Tibial nerve (tissue), 4 donors: ENCODE results near the gene KIF22. TPM values are rescaled to one million over a fixed set of nuclear protein-coding genes. Genes with fewer than 3 reads are reported as not detected.
A peak's percentile ranks its signal among the peaks of the same experiment; 100 is the strongest.
"Not testable (repeated sequence)": the region's sequence is repeated elsewhere in the genome, so short reads cannot be mapped to it uniquely, and the experiment has no call there.

Experiments
- DNase-seq, 2 donors: peaks; one replicate each; pipeline ENCODE4 v3.0.0-alpha.2; 2019; ENCODE audit warnings: low spot score in 2 of 2
- H3K27ac ChIP-seq, 4 donors: fragments of 200-600 bp; sonication (generic) in 3 of 4; one replicate each; pipeline ENCODE4 v1.5.1; 2017 to 2019; ENCODE audit warnings: mild to moderate bottlenecking in 1 of 4
- H3K27me3 ChIP-seq, 2 donors: fragments of 200-600 bp; sonication (generic) in 1 of 2; one replicate each; pipeline versions ENCODE4 v1.5.1 to v1.6.0; 2017 to 2019
- H3K36me3 ChIP-seq, 3 donors: fragments of 200-600 bp; sonication (generic); one replicate each; pipeline ENCODE4 v1.5.1; 2018 to 2019
- H3K4me1 ChIP-seq, 4 donors: fragments of 200-600 bp; sonication (generic) in 3 of 4; one replicate each; pipeline ENCODE4 v1.5.1; 2017 to 2019
- H3K4me3 ChIP-seq, 4 donors: fragments of 200-600 bp; sonication (generic) in 3 of 4; one replicate each; pipeline ENCODE4 v1.5.1; 2017 to 2019; ENCODE audit warnings: mild to moderate bottlenecking in 1 of 4, moderate library complexity in 1 of 4
- H3K9me3 ChIP-seq, 4 donors: fragments of 200-600 bp; sonication (generic) in 3 of 4; one replicate each; pipeline ENCODE4 v1.5.1; 2017 to 2019
- CTCF ChIP-seq, 5 experiments: fragments of 200-600 bp in 3 of 5; fragments of 450-650 bp in 2 of 5; sonication (generic) in 3 of 5; IDR thresholded peaks; one replicate each; pipeline ENCODE4 v1.5.1; 2016 to 2019; ENCODE audit warnings: antibody characterized with exemption in 5 of 5, mild to moderate bottlenecking in 3 of 5, moderate library complexity in 2 of 5
- EP300 ChIP-seq, 2 donors: sonication (generic); formaldehyde crosslinking; IDR thresholded peaks; one replicate each; pipeline ENCODE4 v1.6.1; 2017; ENCODE audit warnings: antibody characterized with exemption in 2 of 2, mild to moderate bottlenecking in 1 of 2
- POLR2A ChIP-seq, 2 donors: fragments of 450-650 bp; IDR thresholded peaks; one replicate each; pipeline ENCODE4 v1.6.1; 2017; ENCODE audit warnings: antibody characterized with exemption in 2 of 2, mild to moderate bottlenecking in 2 of 2, moderate library complexity in 2 of 2
- WGBS, 2 donors: methylation state at CpG; one replicate each; pipeline ENCODE4 v1.1.5; 2018; 5-methylcytosine and 5-hydroxymethylcytosine counted together
- total RNA-seq, 4 donors: library from RNA; depleted of rRNA; stranded (reverse); fragments of >200 nt; gene quantifications; one replicate each; pipeline ENCODE4 v1.1.0, GENCODE V29; 2016

The KIF22 gene
- total RNA-seq, 4 donors from 2014 or later = 19.9 to 42.8 (median 40.5) TPM

- peaks cover 0 to 78% (median 50%) of the 10 kb centered on the region in 4 donors for H3K4me1 ChIP-seq
- H3K36me3 ChIP-seq = peaks cover 0 to 8% (median 0%) of the 10 kb centered on the region in 3 donors
- WGBS, 2 donors = 53 to 59% methylated on average over 10 of the region's 10 CpGs
- TF ChIP-seq EP300 (IDR thresholded peaks at IDR 0.05) (no peak), CTCF (IDR thresholded peaks at IDR 0.05) (no peak), POLR2A (IDR thresholded peaks at IDR 0.05) (no peak)
- H3K9me3 ChIP-seq = no peaks in the 10 kb centered on the region
- no peak overlapping the region for H3K4me3 ChIP-seq
- DNase-seq = no peak
- H3K27me3 ChIP-seq = no peaks in the 10 kb centered on the region
- peak overlapping the region in 3 of 4 donors; percentile 64 to 90 (median 84) for H3K27ac ChIP-seq
Measured at GRCh38 chr16:29825145-29826044, 34.8 kb downstream of the KIF22 start.

GRCh38 chr16:29826342-29826695 is 35.8 kb downstream of the KIF22 start:
- DNase-seq = no peak
- H3K4me3 ChIP-seq = no peak overlapping the region
- H3K27ac ChIP-seq = peak overlapping the region in 3 of 4 donors; percentile 64 to 90 (median 84)
- H3K4me1 ChIP-seq = peaks cover 0 to 73% (median 47%) of the 10 kb centered on the region in 4 donors
- H3K36me3 ChIP-seq = peaks cover under 1 to 17% (median 3%) of the 10 kb centered on the region in 3 donors
- H3K27me3 ChIP-seq = no peaks in the 10 kb centered on the region
- WGBS, 2 donors = 85 to 87% methylated on average over 8 of the region's 8 CpGs
- H3K9me3 ChIP-seq = no peaks in the 10 kb centered on the region
- TF ChIP-seq POLR2A (IDR thresholded peaks at IDR 0.05) (no peak), CTCF (IDR thresholded peaks at IDR 0.05) (no peak), EP300 (IDR thresholded peaks at IDR 0.05) (no peak)

- Histone ChIP-seq H3K27ac (no peak overlapping the region), H3K9me3 (no peaks in the 10 kb centered on the region), H3K4me1 (peaks cover 0 to 31% (median 8%) of the 10 kb centered on the region in 4 donors), H3K36me3 (peaks cover 3 to 60% (median 21%) of the 10 kb centered on the region in 3 donors), H3K27me3 (no peaks in the 10 kb centered on the region), H3K4me3 (no peak overlapping the region)
- DNase-seq = no peak
- TF ChIP-seq CTCF (IDR thresholded peaks at IDR 0.05) = no peak
- no peak for TF ChIP-seq EP300 (IDR thresholded peaks at IDR 0.05)
- no peak for TF ChIP-seq POLR2A (IDR thresholded peaks at IDR 0.05)
- 88 to 92% methylated on average over 11 of the region's 11 CpGs for WGBS, 2 donors
Measured at GRCh38 chr16:29830774-29831173, 40.2 kb downstream of the KIF22 start.

- peaks cover 3 to 67% (median 21%) of the 10 kb centered on the region in 3 donors for H3K36me3 ChIP-seq
- 62 to 73% methylated on average over 2 of the region's 2 CpGs for WGBS, 2 donors
Measured at GRCh38 chr16:29831490-29831889, 40.9 kb downstream of the KIF22 start.

GRCh38 chr16:29833219-29833618 is 42.7 kb downstream of the KIF22 start:
- H3K9me3 ChIP-seq = not testable (repeated sequence)

More at GRCh38 chr16:29831490-29831889, 40.9 kb downstream of the KIF22 start:
- Histone ChIP-seq H3K27ac (no peak overlapping the region), H3K9me3 (no peaks in the 10 kb centered on the region), H3K4me3 (no peak overlapping the region), H3K4me1 (peaks cover 0 to 24% (median 4%) of the 10 kb centered on the region in 4 donors), H3K27me3 (no peaks in the 10 kb centered on the region)
- TF ChIP-seq EP300 (IDR thresholded peaks at IDR 0.05) (no peak), POLR2A (IDR thresholded peaks at IDR 0.05) (no peak), CTCF (IDR thresholded peaks at IDR 0.05) (no peak)
- DNase-seq = no peak

More at GRCh38 chr16:29833219-29833618, 42.7 kb downstream of the KIF22 start:
- H3K4me3 ChIP-seq, H3K4me1 ChIP-seq, H3K27me3 ChIP-seq, DNase-seq, H3K27ac ChIP-seq: not testable (repeated sequence)
- peaks cover 6 to 85% (median 21%) of the 10 kb centered on the region in 3 donors for H3K36me3 ChIP-seq
- WGBS, 2 donors = 94 to 99% methylated on average over 4 of the region's 4 CpGs
